ENCODE results near the gene SLC34A3. TPM values are rescaled to one million over a fixed set of nuclear protein-coding genes. Genes with fewer than 3 reads are reported as not detected.
"Not testable (repeated sequence)": the region's sequence is repeated elsewhere in the genome, so short reads cannot be mapped to it uniquely, and the experiment has no call there.

SLC34A3 gene
- total RNA-seq, 1 experiment from 2014 or later, result not detected

GRCh38 chr9:137262173-137262908 is 31.6 kb downstream of the SLC34A3 start:
- H3K9me2 ChIP-seq (replicated peaks; ENCODE audit: insufficient read depth, low read length); H3K9ac ChIP-seq (ENCODE audit: low read length); DNase-seq; H3K79me2 ChIP-seq (ENCODE audit: low read length); H3K27me3 ChIP-seq (ENCODE audit: low read length); H4K20me1 ChIP-seq (ENCODE audit: insufficient read depth, low read depth, low read length); H2AFZ ChIP-seq (ENCODE audit: low read length); H3K9me3 ChIP-seq (ENCODE audit: low read length); H3K4me3 ChIP-seq (ENCODE audit: low read length); H3K4me2 ChIP-seq (ENCODE audit: low read depth, low read length, poor library complexity, severe bottlenecking); H3K27ac ChIP-seq (ENCODE audit: low read length): not testable (repeated sequence)
- Histone ChIP-seq H3K36me3 (ENCODE audit: insufficient read depth, low read length) (peaks cover 10% of the 10 kb centered on the region), H3K4me1 (ENCODE audit: low read length) (peaks cover 15% of the 10 kb centered on the region)

GRCh38 chr9:137262909-137263285 is 32.2 kb downstream of the SLC34A3 start:
- Histone ChIP-seq H3K4me2 (ENCODE audit: low read depth, low read length, poor library complexity, severe bottlenecking) (no peak overlapping the region), H3K9me3 (ENCODE audit: low read length) (no peaks in the 10 kb centered on the region), H3K9ac (ENCODE audit: low read length) (no peak overlapping the region), H3K4me3 (ENCODE audit: low read length) (no peak overlapping the region), H3K27me3 (ENCODE audit: low read length) (no peaks in the 10 kb centered on the region), H3K27ac (ENCODE audit: low read length) (no peak overlapping the region), H3K36me3 (ENCODE audit: insufficient read depth, low read length) (peaks cover 10% of the 10 kb centered on the region), H2AFZ (ENCODE audit: low read length) (no peak overlapping the region), H3K9me2 (replicated peaks; ENCODE audit: insufficient read depth, low read length) (no peaks in the 10 kb centered on the region), H3K4me1 (ENCODE audit: low read length) (peaks cover 18% of the 10 kb centered on the region), H4K20me1 (ENCODE audit: insufficient read depth, low read depth, low read length) (no peaks in the 10 kb centered on the region), H3K79me2 (ENCODE audit: low read length) (no peaks in the 10 kb centered on the region)
- DNase-seq, result no peak

- no peak for DNase-seq
- H3K9ac ChIP-seq (ENCODE audit: low read length), result no peak overlapping the region
- no peak overlapping the region for H3K27ac ChIP-seq (ENCODE audit: low read length)
- peaks cover 10% of the 10 kb centered on the region for H3K36me3 ChIP-seq (ENCODE audit: insufficient read depth, low read length)
- no peak overlapping the region for H3K4me3 ChIP-seq (ENCODE audit: low read length)
- H3K27me3 ChIP-seq (ENCODE audit: low read length), result no peaks in the 10 kb centered on the region
- peaks cover 20% of the 10 kb centered on the region for H3K4me1 ChIP-seq (ENCODE audit: low read length)
- no peak overlapping the region for H2AFZ ChIP-seq (ENCODE audit: low read length)
- no peaks in the 10 kb centered on the region for H3K9me2 ChIP-seq (replicated peaks; ENCODE audit: insufficient read depth, low read length)
- H3K79me2 ChIP-seq (ENCODE audit: low read length), result no peaks in the 10 kb centered on the region
- H3K4me2 ChIP-seq (ENCODE audit: low read depth, low read length, poor library complexity, severe bottlenecking), result no peak overlapping the region
- H3K9me3 ChIP-seq (ENCODE audit: low read length), result no peaks in the 10 kb centered on the region
- H4K20me1 ChIP-seq (ENCODE audit: insufficient read depth, low read depth, low read length), result no peaks in the 10 kb centered on the region
These were observed 32.8 kb downstream of the SLC34A3 start for GRCh38 chr9:137263506-137263905.

- Histone ChIP-seq H3K9me2 (replicated peaks; ENCODE audit: insufficient read depth, low read length) (no peaks in the 10 kb centered on the region), H3K27ac (ENCODE audit: low read length) (no peak overlapping the region), H3K36me3 (ENCODE audit: insufficient read depth, low read length) (peaks cover 5% of the 10 kb centered on the region), H3K79me2 (ENCODE audit: low read length) (no peaks in the 10 kb centered on the region), H3K4me3 (ENCODE audit: low read length) (no peak overlapping the region), H2AFZ (ENCODE audit: low read length) (no peak overlapping the region), H3K27me3 (ENCODE audit: low read length) (no peaks in the 10 kb centered on the region), H3K9me3 (ENCODE audit: low read length) (no peaks in the 10 kb centered on the region), H3K4me2 (ENCODE audit: low read depth, low read length, poor library complexity, severe bottlenecking) (no peak overlapping the region), H4K20me1 (ENCODE audit: insufficient read depth, low read depth, low read length) (no peaks in the 10 kb centered on the region), H3K4me1 (ENCODE audit: low read length) (peaks cover 26% of the 10 kb centered on the region), H3K9ac (ENCODE audit: low read length) (no peak overlapping the region)
- no peak for DNase-seq
These were observed 33.4 kb downstream of the SLC34A3 start for GRCh38 chr9:137264067-137264466.

GRCh38 chr9:137265496-137266161 is 34.9 kb downstream of the SLC34A3 start:
- Histone ChIP-seq H4K20me1 (ENCODE audit: insufficient read depth, low read depth, low read length) (no peaks in the 10 kb centered on the region), H3K36me3 (ENCODE audit: insufficient read depth, low read length) (peaks cover 8% of the 10 kb centered on the region; the same call in 1 of the 2 replicates), H3K4me3 (ENCODE audit: low read length) (no peak overlapping the region), H3K9me2 (replicated peaks; ENCODE audit: insufficient read depth, low read length) (no peaks in the 10 kb centered on the region), H3K27me3 (ENCODE audit: low read length) (no peaks in the 10 kb centered on the region), H3K4me1 (ENCODE audit: low read length) (peaks cover 36% of the 10 kb centered on the region), H3K9ac (ENCODE audit: low read length) (no peak overlapping the region), H3K27ac (ENCODE audit: low read length) (no peak overlapping the region), H2AFZ (ENCODE audit: low read length) (no peak overlapping the region), H3K79me2 (ENCODE audit: low read length) (0 out of 2 replicates have a peak, but pooled peaks cover 2% of the 10 kb centered on the region), H3K4me2 (ENCODE audit: low read depth, low read length, poor library complexity, severe bottlenecking) (no peak overlapping the region), H3K9me3 (ENCODE audit: low read length) (no peaks in the 10 kb centered on the region)
- DNase-seq, result no peak

- Histone ChIP-seq H3K9ac (ENCODE audit: low read length) (no peak overlapping the region), H2AFZ (ENCODE audit: low read length) (no peak overlapping the region), H3K27me3 (ENCODE audit: low read length) (no peaks in the 10 kb centered on the region), H4K20me1 (ENCODE audit: insufficient read depth, low read depth, low read length) (no peaks in the 10 kb centered on the region), H3K4me2 (ENCODE audit: low read depth, low read length, poor library complexity, severe bottlenecking) (no peak overlapping the region), H3K4me1 (ENCODE audit: low read length) (peaks cover 36% of the 10 kb centered on the region), H3K36me3 (ENCODE audit: insufficient read depth, low read length) (peaks cover 8% of the 10 kb centered on the region; the same call in 1 of the 2 replicates), H3K79me2 (ENCODE audit: low read length) (0 out of 2 replicates have a peak, but pooled peaks cover 2% of the 10 kb centered on the region), H3K9me2 (replicated peaks; ENCODE audit: insufficient read depth, low read length) (no peaks in the 10 kb centered on the region), H3K4me3 (ENCODE audit: low read length) (no peak overlapping the region), H3K27ac (ENCODE audit: low read length) (no peak overlapping the region), H3K9me3 (ENCODE audit: low read length) (no peaks in the 10 kb centered on the region)
- no peak for DNase-seq
These were observed 35.4 kb downstream of the SLC34A3 start for GRCh38 chr9:137266162-137266527.

- H3K27ac ChIP-seq (ENCODE audit: low read length), result peak overlapping the region; percentile 95
- no peak overlapping the region for H2AFZ ChIP-seq (ENCODE audit: low read length)
- no peak for DNase-seq
- peaks cover 8% of the 10 kb centered on the region; the same call in 1 of the 2 replicates for H3K36me3 ChIP-seq (ENCODE audit: insufficient read depth, low read length)
- H4K20me1 ChIP-seq (ENCODE audit: insufficient read depth, low read depth, low read length), result no peaks in the 10 kb centered on the region
- H3K9me3 ChIP-seq (ENCODE audit: low read length), result no peaks in the 10 kb centered on the region
- no peaks in the 10 kb centered on the region for H3K9me2 ChIP-seq (replicated peaks; ENCODE audit: insufficient read depth, low read length)
- H3K4me3 ChIP-seq (ENCODE audit: low read length), result no peak overlapping the region; the same call in 1 of the 2 replicates
- H3K9ac ChIP-seq (ENCODE audit: low read length), result peak overlapping the region; percentile 72
- no peaks in the 10 kb centered on the region for H3K27me3 ChIP-seq (ENCODE audit: low read length)
- peaks cover 36% of the 10 kb centered on the region for H3K4me1 ChIP-seq (ENCODE audit: low read length)
- H3K79me2 ChIP-seq (ENCODE audit: low read length), result 0 out of 2 replicates have a peak, but pooled peaks cover 2% of the 10 kb centered on the region
- no peak overlapping the region for H3K4me2 ChIP-seq (ENCODE audit: low read depth, low read length, poor library complexity, severe bottlenecking)
These were observed 36.1 kb downstream of the SLC34A3 start for GRCh38 chr9:137266585-137267453.

GRCh38 chr9:137267933-137268355 is 37.2 kb downstream of the SLC34A3 start:
- H4K20me1 ChIP-seq (ENCODE audit: insufficient read depth, low read depth, low read length), result no peaks in the 10 kb centered on the region
- no peaks in the 10 kb centered on the region for H3K9me2 ChIP-seq (replicated peaks; ENCODE audit: insufficient read depth, low read length)
- peak overlapping the region; percentile 60 for H3K4me3 ChIP-seq (ENCODE audit: low read length)
- H3K9ac ChIP-seq (ENCODE audit: low read length), result peak overlapping the region; percentile 72
- peaks cover 8% of the 10 kb centered on the region; the same call in 1 of the 2 replicates for H3K36me3 ChIP-seq (ENCODE audit: insufficient read depth, low read length)
- peak; percentile 95 for DNase-seq
- H3K4me2 ChIP-seq (ENCODE audit: low read depth, low read length, poor library complexity, severe bottlenecking), result peak overlapping the region; percentile 70
- H3K27ac ChIP-seq (ENCODE audit: low read length), result peak overlapping the region; percentile 95
- H3K79me2 ChIP-seq (ENCODE audit: low read length), result 0 out of 2 replicates have a peak, but pooled peaks cover 2% of the 10 kb centered on the region
- H3K9me3 ChIP-seq (ENCODE audit: low read length), result no peaks in the 10 kb centered on the region
- peaks cover 36% of the 10 kb centered on the region for H3K4me1 ChIP-seq (ENCODE audit: low read length)
- H2AFZ ChIP-seq (ENCODE audit: low read length), result no peak overlapping the region
- no peaks in the 10 kb centered on the region for H3K27me3 ChIP-seq (ENCODE audit: low read length)

Measured in Karpas-422 (cell line).